HFFc6 (cell line): ENCODE results near the gene SNIP1. TPM values are rescaled to one million over a fixed set of nuclear protein-coding genes. Genes with fewer than 3 reads are reported as not detected.

ENCODE experiments used
- DNase-seq: peaks from one replicate; pipeline ENCODE4 v3.0.0-alpha.2; 2018
- H3K27ac Mint-ChIP-seq: 2 replicates; pipeline ENCODE4 v1.8.0; 2020; ENCODE audit warnings: mild to moderate bottlenecking, mixed read lengths
- H3K27me3 Mint-ChIP-seq: 2 replicates; pipeline ENCODE4 v1.8.0; 2021; ENCODE audit warnings: mild to moderate bottlenecking, moderate library complexity, mixed read lengths; ENCODE audit not compliant: insufficient read depth
- H3K36me3 Mint-ChIP-seq: 2 replicates; pipeline ENCODE4 v1.8.0; 2021; ENCODE audit warnings: low read depth, mixed read lengths
- H3K4me1 Mint-ChIP-seq: 2 replicates; pipeline ENCODE4 v1.8.0; 2020; ENCODE audit warnings: low read depth, mixed read lengths
- H3K4me3 Mint-ChIP-seq: 2 replicates; pipeline ENCODE4 v1.8.0; 2020; ENCODE audit warnings: mild to moderate bottlenecking, moderate library complexity, mixed read lengths
- H3K9me3 Mint-ChIP-seq: 2 replicates; pipeline ENCODE4 v1.8.0; 2020; ENCODE audit warnings: mild to moderate bottlenecking, mixed read lengths
- CTCF ChIP-seq: fragments of 200-600 bp; sonication (generic); IDR thresholded peaks from 2 replicates; pipeline ENCODE4 v1.5.0; 2021; ENCODE audit warnings: antibody characterized with exemption, mild to moderate bottlenecking
- microRNA-seq: library from miRNA; unstranded; fragments of <30 nt; microRNA quantifications from one replicate; pipeline ENCODE4, GENCODE V29; 2019
- total RNA-seq, 6 experiments: library from RNA; stranded (reverse); fragmentation: NEBNext Ultra II Directional; extraction: Animal tissue kit (Norgen Biotek cat#: 25700); gene quantifications; 2 replicates in 1 of 6; 3 replicates in 5 of 6; pipeline ENCODE4 v1.2.3, GENCODE V29; 2021

The SNIP1 gene
- total RNA-seq, 6 experiments from 2014 or later, result 15.7 to 19.3 (median 18.0) TPM

DNA sequence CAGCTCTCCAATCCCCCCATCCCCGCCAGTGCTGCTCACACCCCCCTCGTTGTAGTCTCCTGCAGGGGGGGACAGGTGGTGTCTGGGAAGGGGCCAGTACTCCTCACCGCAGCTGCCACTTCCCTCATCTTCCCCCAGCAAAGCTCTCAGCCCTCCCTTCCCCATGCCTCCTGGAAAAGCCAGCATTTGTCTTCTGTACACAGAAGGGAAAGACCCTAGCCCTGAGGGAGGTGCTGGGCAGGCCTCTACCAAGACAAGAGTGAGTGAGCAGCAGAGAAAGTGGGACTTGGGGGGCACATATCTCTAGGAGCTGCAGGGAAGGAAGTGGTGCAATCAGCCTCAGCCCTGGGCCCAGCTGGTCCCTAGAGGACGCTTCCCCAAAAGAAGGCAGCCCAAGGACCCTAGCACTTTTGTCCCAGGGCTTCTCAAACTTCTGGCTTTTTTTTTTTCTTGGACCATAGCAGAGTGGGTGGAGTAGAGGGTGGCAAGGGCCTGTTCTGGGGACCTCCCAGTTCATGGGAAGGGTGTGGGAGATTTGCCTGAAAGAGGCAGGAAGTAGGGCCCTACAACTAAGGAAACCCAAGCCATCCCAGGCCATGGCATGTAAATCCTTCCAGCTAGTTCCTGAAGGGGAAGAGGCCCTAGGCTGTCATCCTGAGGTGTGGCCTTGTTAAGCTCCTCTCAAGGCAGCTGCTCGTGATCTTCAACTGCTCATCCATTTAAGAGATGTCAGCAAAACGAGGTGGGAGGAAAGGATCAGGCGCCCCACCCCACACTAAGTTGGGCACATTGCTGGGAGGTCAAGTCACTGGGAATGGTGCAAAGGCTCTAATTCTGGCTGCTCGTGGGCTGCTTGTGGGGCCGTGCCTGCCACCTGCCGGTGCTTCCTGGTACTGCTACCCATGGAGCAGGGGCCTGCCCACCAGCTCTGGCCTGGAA lies 67.1 kb downstream of the SNIP1 start:
- no peaks in the 10 kb centered on the region for H3K9me3 Mint-ChIP-seq
- H3K36me3 Mint-ChIP-seq, result peaks cover 12% of the 10 kb centered on the region
- TF ChIP-seq CTCF, result peak; percentile 99
- peaks cover 8% of the 10 kb centered on the region for H3K27me3 Mint-ChIP-seq
- peaks cover 33% of the 10 kb centered on the region for H3K4me1 Mint-ChIP-seq
- peak; percentile 59 for DNase-seq
- no peak overlapping the region for H3K4me3 Mint-ChIP-seq
- peak overlapping the region; percentile 80 for H3K27ac Mint-ChIP-seq

DNA sequence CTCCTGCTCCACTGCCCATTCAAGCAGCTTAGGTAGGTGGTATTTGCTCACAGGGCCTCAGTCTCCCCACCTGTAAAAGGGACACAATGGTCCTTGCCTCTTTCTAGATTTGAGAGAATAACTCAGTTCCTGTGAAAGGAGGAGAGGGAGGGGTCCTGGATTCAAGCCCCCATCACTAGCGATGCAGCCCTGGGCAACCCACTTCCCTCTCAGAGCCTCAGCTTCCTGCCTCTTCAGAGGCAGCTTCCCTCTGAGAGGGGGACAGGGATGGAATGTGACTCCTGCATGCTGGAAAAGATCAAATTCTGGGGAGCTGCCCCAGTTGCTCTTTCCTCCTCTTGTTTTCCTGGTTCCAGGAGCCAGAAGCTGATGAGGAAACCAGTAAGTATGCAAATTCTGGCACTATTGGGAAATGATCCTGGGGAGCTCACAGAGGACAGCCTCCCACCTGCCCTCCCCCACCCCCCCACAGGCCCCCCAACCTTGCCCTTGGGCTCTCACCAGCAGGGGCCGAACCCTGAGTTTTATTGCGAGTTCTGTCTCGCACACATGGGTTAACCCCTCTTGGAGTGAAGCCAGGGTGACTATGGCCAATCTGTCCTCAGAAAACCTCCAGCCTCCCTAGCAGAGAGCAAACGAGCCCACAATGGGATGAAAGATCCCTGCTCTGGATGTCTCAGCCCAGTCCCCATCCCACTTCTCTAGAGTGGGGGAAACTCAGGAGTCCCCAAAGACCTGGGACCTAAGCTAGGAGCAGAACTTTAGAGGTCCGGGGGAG lies 68.0 kb downstream of the SNIP1 start:
- H3K27ac Mint-ChIP-seq, result peak overlapping the region; percentile 80
- no peak for TF ChIP-seq CTCF
- H3K4me1 Mint-ChIP-seq, result peaks cover 33% of the 10 kb centered on the region
- peaks cover 8% of the 10 kb centered on the region for H3K27me3 Mint-ChIP-seq
- no peaks in the 10 kb centered on the region for H3K9me3 Mint-ChIP-seq
- H3K4me3 Mint-ChIP-seq, result no peak overlapping the region
- no peak for DNase-seq
- peaks cover 20% of the 10 kb centered on the region for H3K36me3 Mint-ChIP-seq

Small RNAs within 50 kb of the gene (microRNA-seq; reads per million reads assigned to microRNA genes)
- 3.1 reads per million for gene MIR5581

Other genes with a start within 250 kb of the SNIP1 start
- gene ZC3H12A, start 79.7 kb downstream of the SNIP1 start, total RNA-seq, result 1 to 10 TPM; 5.6 to 7.0 (median 6.3) TPM
- gene MEAF6, start 39.5 kb downstream of the SNIP1 start, total RNA-seq, result 10 to 100 TPM; 52.6 to 63.8 (median 56.9) TPM
- 1 to 10 TPM; 1.3 to 2.4 (median 1.9) TPM for gene DNALI1, start 2.6 kb upstream of the SNIP1 start, total RNA-seq
- gene GNL2, start 41.6 kb upstream of the SNIP1 start, total RNA-seq, result 10 to 100 TPM; 48.3 to 61.7 (median 57.0) TPM
- gene RSPO1, start 80.6 kb upstream of the SNIP1 start, total RNA-seq, result not detected
- 10 to 100 TPM; 20.3 to 44.3 (median 41.3) TPM for gene CDCA8, start 138.2 kb upstream of the SNIP1 start, total RNA-seq
- not detected for gene EPHA10, start 210.8 kb upstream of the SNIP1 start, total RNA-seq
- 10 to 100 TPM in 3 of 6 experiments, 1 to 10 TPM in 3; 9.5 to 11.1 (median 9.9) TPM for gene MANEAL, start 239.6 kb upstream of the SNIP1 start, total RNA-seq